ENCODE data around the gene ABO. TPM values are rescaled to one million over a fixed set of nuclear protein-coding genes. Genes with fewer than 3 reads are reported as not detected.
"Not testable (repeated sequence)": the region's sequence is repeated elsewhere in the genome, so short reads cannot be mapped to it uniquely, and the experiment has no call there.

The ABO gene
- total RNA-seq, 3 donors from 2014 or later: 25.6 to 114 (median 102) TPM

DNA sequence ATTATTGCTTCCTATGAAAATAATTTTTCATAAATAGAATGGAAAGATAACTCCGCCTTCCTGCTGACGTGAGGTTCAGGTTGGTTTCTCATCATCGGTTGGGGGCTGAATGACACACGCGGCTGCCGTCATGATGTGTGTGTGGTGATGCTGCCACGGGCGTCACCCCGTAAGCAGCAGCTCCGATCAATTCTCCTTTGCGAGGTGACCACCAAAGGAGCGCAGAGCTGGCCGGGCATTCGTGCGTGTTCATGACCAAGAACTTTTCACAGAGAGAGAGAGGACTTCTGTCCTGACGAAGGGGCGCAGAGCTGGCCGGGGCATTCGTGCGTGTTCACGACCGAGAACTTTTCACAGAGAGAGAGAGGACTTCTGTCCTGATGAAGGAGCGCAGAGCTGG, 30.7 kb upstream of the ABO start:
- intact Hi-C loops (cut with DNase I, micrococcal nuclease): no loop called here
- DNase-seq: no peak
- H3K9me3 ChIP-seq: no peaks in the 10 kb centered on the region

DNA sequence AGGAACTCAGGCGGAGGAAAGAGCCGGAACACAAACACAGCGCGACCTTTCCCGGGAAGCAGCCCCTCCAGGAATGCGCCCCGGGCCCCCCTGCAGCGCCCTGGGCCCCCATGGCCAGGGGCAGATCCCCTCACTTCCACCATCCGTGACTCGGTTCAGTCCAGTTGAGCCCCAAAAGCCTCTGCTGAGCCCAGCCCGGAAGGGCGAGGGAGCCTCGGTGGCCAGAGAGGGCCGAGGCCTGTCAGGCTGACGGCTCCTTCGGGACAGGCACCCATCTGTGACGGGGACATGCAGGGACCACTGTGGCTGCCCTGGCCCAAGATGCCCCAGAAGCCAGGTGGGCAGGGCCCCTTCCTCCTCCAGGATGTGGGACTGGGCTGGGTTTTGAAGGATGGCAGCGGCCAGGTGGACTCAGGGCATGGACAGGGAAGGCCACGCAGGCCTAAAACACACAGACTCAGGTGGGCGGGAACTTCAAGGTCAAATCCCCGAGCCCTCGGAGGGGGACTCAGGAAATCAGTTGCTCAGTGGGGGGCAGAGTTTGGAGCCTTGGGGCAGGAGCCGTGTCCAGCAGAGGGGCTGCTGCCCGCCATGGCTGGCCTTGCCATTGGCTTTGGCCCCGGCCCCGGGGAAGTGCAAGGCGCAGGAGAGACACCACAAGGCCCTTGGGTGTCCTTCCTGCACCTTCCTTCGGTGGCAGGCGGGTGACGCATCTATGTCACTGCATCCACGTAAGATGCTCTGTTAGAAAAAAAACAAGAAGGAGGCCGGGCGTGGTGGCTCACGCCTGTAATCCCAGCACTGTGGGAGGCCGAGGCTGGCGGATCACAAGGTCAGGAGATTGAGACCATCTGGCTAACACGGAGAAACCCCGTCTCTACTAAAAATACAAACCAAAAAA, 29.7 kb upstream of the ABO start:
- TF ChIP-seq, protein P1, sequence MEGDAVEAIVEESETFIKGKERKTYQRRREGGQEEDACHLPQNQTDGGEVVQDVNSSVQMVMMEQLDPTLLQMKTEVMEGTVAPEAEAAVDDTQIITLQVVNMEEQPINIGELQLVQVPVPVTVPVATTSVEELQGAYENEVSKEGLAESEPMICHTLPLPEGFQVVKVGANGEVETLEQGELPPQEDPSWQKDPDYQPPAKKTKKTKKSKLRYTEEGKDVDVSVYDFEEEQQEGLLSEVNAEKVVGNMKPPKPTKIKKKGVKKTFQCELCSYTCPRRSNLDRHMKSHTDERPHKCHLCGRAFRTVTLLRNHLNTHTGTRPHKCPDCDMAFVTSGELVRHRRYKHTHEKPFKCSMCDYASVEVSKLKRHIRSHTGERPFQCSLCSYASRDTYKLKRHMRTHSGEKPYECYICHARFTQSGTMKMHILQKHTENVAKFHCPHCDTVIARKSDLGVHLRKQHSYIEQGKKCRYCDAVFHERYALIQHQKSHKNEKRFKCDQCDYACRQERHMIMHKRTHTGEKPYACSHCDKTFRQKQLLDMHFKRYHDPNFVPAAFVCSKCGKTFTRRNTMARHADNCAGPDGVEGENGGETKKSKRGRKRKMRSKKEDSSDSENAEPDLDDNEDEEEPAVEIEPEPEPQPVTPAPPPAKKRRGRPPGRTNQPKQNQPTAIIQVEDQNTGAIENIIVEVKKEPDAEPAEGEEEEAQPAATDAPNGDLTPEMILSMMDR (IDR thresholded peaks at IDR 0.05): no peak
- H3K4me3 ChIP-seq: no peak overlapping the region
- H3K9me3 ChIP-seq: no peaks in the 10 kb centered on the region
- ATAC-seq (no peak), DNase-seq (no peak)
- H3K4me1 ChIP-seq (ENCODE audit: low read depth): no peaks in the 10 kb centered on the region
- intact Hi-C loops (cut with DNase I, micrococcal nuclease): no loop called here
- H3K36me3 ChIP-seq (ENCODE audit: low read depth): no peaks in the 10 kb centered on the region

More for the DNA sequence above, 30.7 kb upstream of the ABO start:
- H3K4me3 ChIP-seq: no peak overlapping the region
- TF ChIP-seq, protein P1 (IDR thresholded peaks at IDR 0.05): no peak
- ATAC-seq: no peak
- H3K36me3 ChIP-seq (ENCODE audit: low read depth): no peaks in the 10 kb centered on the region
- no peaks in the 10 kb centered on the region for H3K4me1 ChIP-seq (ENCODE audit: low read depth)

DNA sequence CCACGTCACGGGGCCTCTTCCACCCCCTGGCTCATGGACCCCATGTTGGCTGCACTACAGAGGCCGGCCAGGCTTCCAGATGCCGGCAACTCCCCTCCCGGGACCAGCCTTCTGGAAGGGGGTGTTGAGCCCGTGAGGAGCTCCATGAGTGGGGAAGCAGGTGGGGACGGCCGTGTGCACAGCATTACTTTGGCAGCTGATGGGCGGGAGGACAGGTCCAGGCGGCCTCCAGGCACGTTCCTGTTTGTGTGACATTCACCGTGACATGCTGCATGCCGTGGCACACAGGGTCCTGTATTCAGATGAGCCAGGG, 29.1 kb upstream of the ABO start:
- intact Hi-C loops (cut with DNase I, micrococcal nuclease): no loop called here
- Histone ChIP-seq H3K4me1 (ENCODE audit: low read depth) (no peaks in the 10 kb centered on the region), H3K9me3 (no peaks in the 10 kb centered on the region), H3K36me3 (ENCODE audit: low read depth) (no peaks in the 10 kb centered on the region), H3K4me3 (no peak overlapping the region)
- ATAC-seq (no peak), DNase-seq (no peak)
- TF ChIP-seq, protein P1 (IDR thresholded peaks at IDR 0.05): no peak

DNA sequence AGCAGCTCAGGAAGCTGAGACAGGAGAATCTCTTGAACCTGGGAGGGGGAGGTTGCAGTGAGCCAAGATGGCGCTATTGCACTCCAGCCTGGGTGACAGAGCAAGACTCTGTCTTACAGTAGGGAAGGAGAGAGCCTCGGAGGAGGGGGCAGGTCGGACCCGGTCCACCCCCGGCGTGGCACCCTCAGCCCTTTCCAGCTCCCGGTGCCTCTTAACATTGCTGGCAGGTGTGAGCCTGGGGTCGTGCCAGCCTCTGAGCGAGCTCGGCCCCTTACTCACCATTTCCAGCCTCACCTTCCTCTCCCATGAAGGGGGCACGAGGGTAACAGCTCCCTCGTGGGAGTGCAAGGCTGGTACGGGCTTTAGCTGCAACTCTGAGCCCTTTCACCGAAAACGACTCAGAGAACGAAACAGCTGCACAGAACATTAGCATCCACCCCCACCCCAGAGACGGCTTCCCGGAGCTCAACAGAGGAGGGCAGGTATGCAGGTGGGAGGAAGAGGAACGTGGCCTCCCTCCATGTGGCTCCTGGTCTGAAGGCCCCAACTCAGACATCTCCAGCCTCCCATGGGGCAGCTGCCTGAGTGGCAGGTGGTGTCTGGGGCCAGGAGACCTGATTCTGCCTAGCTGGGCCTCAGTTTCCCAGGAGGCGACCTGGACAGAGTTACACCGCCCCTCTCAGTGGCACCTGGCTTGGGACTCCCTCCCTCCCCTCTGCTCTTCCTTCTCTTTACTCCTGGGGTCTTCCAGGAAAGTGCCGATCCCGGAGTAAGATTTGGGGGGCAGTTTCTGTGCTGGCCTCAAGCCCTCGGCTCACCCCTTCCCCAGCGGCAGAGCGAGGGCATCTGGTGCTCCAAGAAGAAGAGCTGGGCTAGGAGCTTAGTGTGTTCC, 28.5 kb upstream of the ABO start:
- Histone ChIP-seq H3K36me3 (ENCODE audit: low read depth) (no peaks in the 10 kb centered on the region), H3K4me3 (no peak overlapping the region), H3K4me1 (ENCODE audit: low read depth) (no peaks in the 10 kb centered on the region), H3K9me3 (no peaks in the 10 kb centered on the region)
- DNase-seq (no peak), ATAC-seq (no peak)
- TF ChIP-seq, protein P1 (IDR thresholded peaks at IDR 0.05): no peak
- intact Hi-C loops (cut with DNase I, micrococcal nuclease): no loop called here

DNA sequence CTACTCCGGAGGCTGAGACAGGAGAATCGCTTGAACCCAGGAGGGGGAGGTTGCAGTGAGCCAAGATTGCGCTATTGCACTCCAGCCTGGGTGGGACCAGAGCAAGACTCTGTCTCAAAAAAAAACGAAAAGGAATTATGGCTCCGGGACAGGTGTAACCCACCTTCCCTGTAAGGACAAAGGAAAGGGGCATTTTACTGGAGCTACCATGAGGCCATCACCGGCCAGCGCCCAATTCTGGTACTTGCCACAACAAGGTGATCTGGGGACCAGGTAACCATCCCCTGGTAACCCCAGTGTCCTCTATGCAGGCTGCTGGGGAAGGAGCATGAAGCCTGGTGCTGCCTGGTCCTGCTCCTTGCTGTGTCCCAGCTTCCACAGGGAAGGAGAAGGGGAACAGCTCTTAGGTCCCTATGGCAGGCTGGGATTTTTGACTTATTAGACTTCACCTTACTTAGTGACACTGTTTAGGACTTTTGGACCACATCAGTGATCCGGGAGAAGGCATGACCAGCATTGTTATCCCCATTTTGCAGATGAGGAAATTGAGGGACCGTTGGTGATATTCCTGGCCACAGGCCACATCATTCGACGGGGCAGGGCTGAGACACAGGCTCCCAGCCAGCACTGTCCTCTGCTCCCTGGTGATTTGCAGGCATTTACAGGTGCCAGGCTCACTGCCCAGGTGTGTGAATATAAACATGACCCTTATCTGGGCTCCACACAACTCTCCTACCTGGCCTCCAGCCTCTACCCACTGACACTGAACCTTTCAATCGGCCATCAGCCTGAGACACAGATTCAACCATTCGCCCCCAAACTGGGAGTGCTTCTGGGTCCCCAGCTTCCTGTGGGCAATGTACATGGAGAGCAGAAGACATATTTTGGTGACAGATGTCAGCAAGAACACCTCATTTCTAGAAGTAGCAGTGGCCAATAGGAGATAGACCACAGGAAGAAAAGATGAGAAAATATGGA, 26.5 kb upstream of the ABO start:
- H3K36me3 ChIP-seq (ENCODE audit: low read depth): no peaks in the 10 kb centered on the region
- H3K4me3 ChIP-seq: no peak overlapping the region
- intact Hi-C loops (cut with DNase I, micrococcal nuclease): no loop called here
- H3K4me1 ChIP-seq (ENCODE audit: low read depth): no peaks in the 10 kb centered on the region
- H3K9me3 ChIP-seq: no peaks in the 10 kb centered on the region
- TF ChIP-seq, protein P1 (IDR thresholded peaks at IDR 0.05): no peak
- peak; percentile 53 for ATAC-seq
- DNase-seq: no peak

DNA sequence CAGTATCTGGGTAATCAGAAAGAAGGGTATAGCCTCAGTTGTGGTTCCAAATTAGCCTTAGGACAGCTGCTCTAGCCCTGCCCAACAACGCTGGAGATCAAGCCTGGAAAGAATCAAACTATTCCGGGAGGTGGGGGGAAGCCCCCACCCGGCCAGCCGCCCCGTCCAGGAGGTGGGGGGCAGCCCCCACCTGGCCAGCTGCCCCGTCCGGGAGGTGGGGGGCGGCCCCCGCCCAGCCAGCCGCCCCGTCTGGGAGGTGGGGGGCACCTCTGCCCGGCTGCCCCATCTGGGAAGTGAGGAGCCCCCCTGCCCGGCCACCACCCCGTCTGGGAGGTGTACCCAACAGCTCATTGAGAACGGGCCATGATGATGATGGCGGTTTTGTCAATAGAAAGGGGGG, 25.0 kb upstream of the ABO start:
- DNase-seq; H3K4me3 ChIP-seq; ATAC-seq; H3K9me3 ChIP-seq; H3K4me1 ChIP-seq (ENCODE audit: low read depth); H3K36me3 ChIP-seq (ENCODE audit: low read depth); intact Hi-C loops (cut with DNase I, micrococcal nuclease): not testable (repeated sequence)

Measured in mucosa of descending colon (tissue), 3 donors.